GM19372 (cell line): ENCODE measurements around the gene KCNJ9.
"Not testable (repeated sequence)": the region's sequence is repeated elsewhere in the genome, so short reads cannot be mapped to it uniquely, and the experiment has no call there.

ENCODE experiments used
- ATAC-seq: cut with Tn5 transposase; IDR thresholded peaks from one replicate; pipeline ENCODE4 v1.9.1; 2021; ENCODE audit warnings: mild to moderate bottlenecking, low read depth, moderate library complexity; ENCODE audit not compliant: unreplicated experiment

The KCNJ9 gene

GRCh38 chr1:160101037-160101716 is 19.8 kb downstream of the KCNJ9 start:
- ATAC-seq, result no peak

GRCh38 chr1:160101717-160102522 is 20.6 kb downstream of the KCNJ9 start:
- no peak for ATAC-seq

GRCh38 chr1:160103658-160104408 is 22.5 kb downstream of the KCNJ9 start:
- ATAC-seq, result no peak

- no peak for ATAC-seq
Observed at GRCh38 chr1:160104486-160104885, 23.1 kb downstream of the KCNJ9 start.

- ATAC-seq, result no peak
Observed at GRCh38 chr1:160105155-160105554, 23.8 kb downstream of the KCNJ9 start.

- no peak for ATAC-seq
Observed at GRCh38 chr1:160107512-160107911, 26.2 kb downstream of the KCNJ9 start.

GRCh38 chr1:160108888-160109662 is 27.7 kb downstream of the KCNJ9 start:
- ATAC-seq, result no peak

GRCh38 chr1:160109686-160110085 is 28.3 kb downstream of the KCNJ9 start:
- ATAC-seq, result no peak

GRCh38 chr1:160111462-160111861 is 30.1 kb downstream of the KCNJ9 start:
- ATAC-seq, result not testable (repeated sequence)

- no peak for ATAC-seq
Observed at GRCh38 chr1:160112357-160112756, 31.0 kb downstream of the KCNJ9 start.

GRCh38 chr1:160113407-160113806 is 32.1 kb downstream of the KCNJ9 start:
- no peak for ATAC-seq

- no peak for ATAC-seq
Observed at GRCh38 chr1:160114085-160114484, 32.7 kb downstream of the KCNJ9 start.

- ATAC-seq, result no peak
Observed at GRCh38 chr1:160115545-160116282, 34.4 kb downstream of the KCNJ9 start, which contains the start of gene ATP1A2. TSS of gene ATP1A2 (plus strand) at chr1:160115759. CDS start at chr1:160115862, 103 bp downstream.

GRCh38 chr1:160116283-160117147 is 35.2 kb downstream of the KCNJ9 start:
- no peak for ATAC-seq

- ATAC-seq, result no peak
Observed at GRCh38 chr1:160117300-160117699, 36.0 kb downstream of the KCNJ9 start.

- no peak for ATAC-seq
Observed at GRCh38 chr1:160117709-160118183, 36.4 kb downstream of the KCNJ9 start.

GRCh38 chr1:160118928-160119327 is 37.6 kb downstream of the KCNJ9 start:
- no peak for ATAC-seq

- ATAC-seq, result no peak
Observed at GRCh38 chr1:160120797-160121196, 39.5 kb downstream of the KCNJ9 start.

GRCh38 chr1:160121388-160121787 is 40.0 kb downstream of the KCNJ9 start:
- no peak for ATAC-seq
